ENCODE data around the gene TMEM242. TPM values are rescaled to one million over a fixed set of nuclear protein-coding genes. Genes with fewer than 3 reads are reported as not detected.

The TMEM242 gene
- 3.4 and 4.2 TPM in 2 replicates for total RNA-seq

DNA sequence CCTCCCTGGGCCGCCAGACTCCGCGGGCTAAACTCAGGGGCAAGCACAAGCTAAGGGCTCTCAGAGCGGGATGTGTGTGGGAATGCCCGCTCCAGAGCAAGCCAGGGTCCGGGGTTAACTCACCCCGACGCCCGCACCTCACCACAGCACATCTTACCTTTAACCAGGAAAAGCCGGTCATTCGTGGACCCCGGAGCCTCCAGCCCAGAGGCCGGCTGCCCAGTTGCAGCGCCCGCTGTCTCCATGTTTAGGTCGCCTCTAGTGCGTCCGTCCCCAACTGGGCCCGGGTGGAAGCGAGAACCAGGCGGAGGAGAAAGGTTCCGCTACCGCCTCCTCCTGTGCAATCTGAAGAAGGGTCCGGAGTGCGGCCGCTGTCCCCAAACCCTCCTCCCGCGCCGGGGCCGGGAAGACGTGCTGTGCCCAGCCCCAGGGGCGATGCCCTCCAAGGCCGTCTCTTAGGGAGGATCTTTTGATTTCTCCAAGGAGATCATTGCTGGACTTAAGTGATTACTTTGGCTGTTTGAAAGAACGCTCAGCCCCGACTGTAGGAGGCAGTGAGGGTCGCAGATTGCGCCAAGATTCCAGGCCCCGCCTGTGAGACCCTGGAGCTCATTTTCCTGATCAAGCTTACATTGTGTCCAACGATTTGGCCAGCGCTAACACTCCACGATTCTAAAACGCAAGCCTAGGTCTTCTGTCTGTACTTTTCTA lies at the start of gene TMEM242:
TSS of gene TMEM242 (minus strand) at position 265 of the 711 bp plus-strand sequence. CDS start at position 245, 20 bp downstream.

Other genes starting within 250 kb of the TMEM242 start
- 5.1 and 6.6 TPM in 2 replicates for gene ZDHHC14, start 57.7 kb upstream of the TMEM242 start, total RNA-seq

Data from mesangial cell (primary cell).